Tibial nerve (tissue), 4 donors: ENCODE measurements around the gene CACNG6.

Source experiments
- EP300 ChIP-seq, 2 donors: sonication (generic); formaldehyde crosslinking; IDR thresholded peaks; one replicate each; pipeline ENCODE4 v1.6.1; 2017; ENCODE audit warnings: antibody characterized with exemption in 2 of 2, mild to moderate bottlenecking in 1 of 2
- POLR2A ChIP-seq, 2 donors: fragments of 450-650 bp; IDR thresholded peaks; one replicate each; pipeline ENCODE4 v1.6.1; 2017; ENCODE audit warnings: antibody characterized with exemption in 2 of 2, mild to moderate bottlenecking in 2 of 2, moderate library complexity in 2 of 2
- TF ChIP-seq, protein P1 (sequence below), 5 experiments: fragments of 200-600 bp in 3 of 5; fragments of 450-650 bp in 2 of 5; sonication (generic) in 3 of 5; IDR thresholded peaks; one replicate each; pipeline ENCODE4 v1.5.1; 2016 to 2019; ENCODE audit warnings: antibody characterized with exemption in 5 of 5, mild to moderate bottlenecking in 3 of 5, moderate library complexity in 2 of 5

DNA sequence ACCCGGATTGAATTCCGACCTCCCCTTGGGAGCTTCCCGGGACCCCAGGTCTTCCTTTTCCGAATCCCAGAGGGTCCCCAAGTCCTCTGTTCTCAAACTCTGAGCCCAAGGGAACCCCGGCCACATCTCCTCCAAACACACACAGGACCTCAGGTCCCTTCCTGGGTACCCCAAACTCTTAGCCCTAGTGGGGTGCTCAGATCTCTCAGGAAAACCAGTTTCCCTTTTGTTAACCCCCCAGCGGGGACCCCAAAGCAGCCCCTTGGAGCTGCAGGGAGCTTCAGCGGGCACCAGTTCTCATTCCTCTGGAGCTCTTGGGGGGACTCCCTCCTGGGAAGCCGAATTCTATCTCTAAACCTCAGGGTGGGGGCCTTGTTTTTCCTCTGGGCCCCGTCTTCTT, 774 bp downstream of the CACNG6 start:
- TF ChIP-seq POLR2A (IDR thresholded peaks at IDR 0.05) (no peak), EP300 (IDR thresholded peaks at IDR 0.05) (no peak)
- TF ChIP-seq, protein P1, sequence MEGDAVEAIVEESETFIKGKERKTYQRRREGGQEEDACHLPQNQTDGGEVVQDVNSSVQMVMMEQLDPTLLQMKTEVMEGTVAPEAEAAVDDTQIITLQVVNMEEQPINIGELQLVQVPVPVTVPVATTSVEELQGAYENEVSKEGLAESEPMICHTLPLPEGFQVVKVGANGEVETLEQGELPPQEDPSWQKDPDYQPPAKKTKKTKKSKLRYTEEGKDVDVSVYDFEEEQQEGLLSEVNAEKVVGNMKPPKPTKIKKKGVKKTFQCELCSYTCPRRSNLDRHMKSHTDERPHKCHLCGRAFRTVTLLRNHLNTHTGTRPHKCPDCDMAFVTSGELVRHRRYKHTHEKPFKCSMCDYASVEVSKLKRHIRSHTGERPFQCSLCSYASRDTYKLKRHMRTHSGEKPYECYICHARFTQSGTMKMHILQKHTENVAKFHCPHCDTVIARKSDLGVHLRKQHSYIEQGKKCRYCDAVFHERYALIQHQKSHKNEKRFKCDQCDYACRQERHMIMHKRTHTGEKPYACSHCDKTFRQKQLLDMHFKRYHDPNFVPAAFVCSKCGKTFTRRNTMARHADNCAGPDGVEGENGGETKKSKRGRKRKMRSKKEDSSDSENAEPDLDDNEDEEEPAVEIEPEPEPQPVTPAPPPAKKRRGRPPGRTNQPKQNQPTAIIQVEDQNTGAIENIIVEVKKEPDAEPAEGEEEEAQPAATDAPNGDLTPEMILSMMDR (IDR thresholded peaks at IDR 0.05), result no peak
